Smooth muscle cell (in vitro differentiated cells): ENCODE data around the gene LY9. TPM values are rescaled to one million over a fixed set of nuclear protein-coding genes. Genes with fewer than 3 reads are reported as not detected.

Experiments used
- DNase-seq: peaks from one replicate; lab custom pipeline; 2025; ENCODE audit not compliant: unreplicated experiment; lab: John Stamatoyannopoulos, UW
- H2AFZ ChIP-seq: fragments of 200-600 bp; sonication (generic); 2 replicates; pipeline ENCODE4 v1.6.0; 2016; ENCODE audit warnings: antibody characterized with exemption, low read depth, mild to moderate bottlenecking
- H3F3A ChIP-seq: fragments of 200-600 bp; sonication (generic); 2 replicates; pipeline ENCODE4 v1.6.0; 2017; ENCODE audit warnings: antibody characterized with exemption, low read depth
- H3K27ac ChIP-seq: fragments of 200-600 bp; sonication (generic); 2 replicates; pipeline ENCODE4 v1.5.1; 2016; ENCODE audit warnings: low read depth, mild to moderate bottlenecking
- H3K27me3 ChIP-seq: fragments of 200-600 bp; sonication (generic); 2 replicates; pipeline ENCODE4 v1.6.1; 2016; ENCODE audit warnings: low read depth, mild to moderate bottlenecking
- H3K36me3 ChIP-seq: fragments of 200-600 bp; sonication (generic); 2 replicates; pipeline ENCODE4 v1.5.1; 2016; ENCODE audit warnings: low read depth
- H3K4me1 ChIP-seq: fragments of 200-600 bp; sonication (generic); 2 replicates; pipeline ENCODE4 v1.5.1; 2016; ENCODE audit warnings: low read depth
- H3K4me2 ChIP-seq: fragments of 200-600 bp; sonication (generic); 2 replicates; pipeline ENCODE4 v1.6.0; 2016; ENCODE audit warnings: mild to moderate bottlenecking
- H3K4me3 ChIP-seq: fragments of 200-600 bp; sonication (generic); 2 replicates; pipeline ENCODE4 v1.5.1; 2016; ENCODE audit warnings: mild to moderate bottlenecking
- H3K79me2 ChIP-seq: fragments of 200-600 bp; sonication (generic); 2 replicates; pipeline ENCODE4 v1.6.0; 2016; ENCODE audit warnings: low read depth, mild to moderate bottlenecking
- H3K9ac ChIP-seq: fragments of 200-600 bp; sonication (generic); 2 replicates; pipeline ENCODE4 v1.6.0; 2016; ENCODE audit warnings: low read depth
- H3K9me3 ChIP-seq: fragments of 200-600 bp; sonication (generic); replicated peaks from 2 replicates; pipeline ENCODE4 v1.5.1; 2016; ENCODE audit warnings: low read depth
- H4K20me1 ChIP-seq: fragments of 200-600 bp; sonication (generic); 2 replicates; pipeline ENCODE4 v1.6.0; 2016; ENCODE audit warnings: low read depth
- CTCF ChIP-seq: fragments of 200-600 bp; sonication (generic); IDR thresholded peaks from 2 replicates; pipeline ENCODE4 v1.5.1; 2017; ENCODE audit warnings: borderline replicate concordance, mild to moderate bottlenecking, antibody characterized with exemption; ENCODE audit not compliant: insufficient read depth, poor library complexity, severe bottlenecking
- WGBS: methylation state at CpG from one replicate; pipeline ENCODE4 v1.1.7; 2016; ENCODE audit warnings: low lambda C conversion rate; 5-methylcytosine and 5-hydroxymethylcytosine counted together
- polyA plus RNA-seq: library from polyadenylated mRNA; unstranded; fragments of >200 nt; fragmentation: Nextera tagmentation; extraction: Ambion mirVana; gene quantifications from 2 replicates; pipeline ENCODE4 v1.2.1, GENCODE V29; 2016
- total RNA-seq: library from RNA; depleted of rRNA; stranded (reverse); fragments of >200 nt; gene quantifications from 2 replicates; pipeline ENCODE4 v1.2.3, GENCODE V29; 2014

The LY9 gene
- total and polyA plus RNA-seq, 2 experiments from 2014 or later: not detected

GRCh38 chr1:160806109-160806665 lies 10.2 kb downstream of the LY9 start:
- Histone ChIP-seq H2AFZ (no peak overlapping the region), H3F3A (no peaks in the 10 kb centered on the region), H3K79me2 (no peaks in the 10 kb centered on the region), H3K4me1 (no peaks in the 10 kb centered on the region), H3K4me3 (no peak overlapping the region), H3K9ac (no peak overlapping the region), H3K36me3 (no peaks in the 10 kb centered on the region), H3K27ac (no peak overlapping the region), H4K20me1 (no peaks in the 10 kb centered on the region), H3K4me2 (no peak overlapping the region), H3K9me3 (no peaks in the 10 kb centered on the region), H3K27me3 (no peaks in the 10 kb centered on the region)
- DNase-seq: no peak
- WGBS: 85% methylated on average over 1 of the region's 1 CpG
- no peak for TF ChIP-seq CTCF

DNA sequence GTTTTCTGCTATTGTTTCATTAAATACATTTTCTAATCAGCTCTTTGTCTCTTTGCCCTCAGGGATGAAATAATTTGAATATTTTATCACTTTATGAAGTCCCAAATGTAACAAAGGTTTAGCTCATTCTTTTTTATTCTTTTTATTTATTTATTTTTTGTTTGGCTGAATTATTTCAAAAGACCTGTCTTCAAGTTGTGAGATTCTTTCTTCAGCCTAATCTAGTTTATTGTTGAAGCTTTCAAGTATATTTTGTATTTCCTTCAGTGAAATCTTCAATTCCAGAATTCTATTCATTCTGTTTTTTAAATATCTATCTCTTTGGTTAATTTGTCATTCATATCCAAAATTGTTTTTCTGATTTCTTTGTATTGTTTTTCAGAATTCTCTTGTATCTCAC lies 10.8 kb downstream of the LY9 start:
- no peaks in the 10 kb centered on the region for H3K27me3 ChIP-seq
- H3K9ac ChIP-seq: no peak overlapping the region
- H3K79me2 ChIP-seq: no peaks in the 10 kb centered on the region
- H3K4me3 ChIP-seq: no peak overlapping the region
- H3K4me1 ChIP-seq: no peaks in the 10 kb centered on the region
- no peak for DNase-seq
- no peak for TF ChIP-seq CTCF
- H4K20me1 ChIP-seq: no peaks in the 10 kb centered on the region
- H3K27ac ChIP-seq: no peak overlapping the region
- H3K36me3 ChIP-seq: no peaks in the 10 kb centered on the region
- no peaks in the 10 kb centered on the region for H3K9me3 ChIP-seq
- H2AFZ ChIP-seq: no peak overlapping the region
- no peak overlapping the region for H3K4me2 ChIP-seq
- H3F3A ChIP-seq: no peaks in the 10 kb centered on the region

- Histone ChIP-seq H3K79me2 (no peaks in the 10 kb centered on the region), H3K4me2 (no peak overlapping the region), H3K27me3 (no peaks in the 10 kb centered on the region), H3K27ac (no peak overlapping the region), H3K9ac (no peak overlapping the region), H4K20me1 (no peaks in the 10 kb centered on the region), H3K4me3 (no peak overlapping the region), H3K36me3 (no peaks in the 10 kb centered on the region), H3K9me3 (no peaks in the 10 kb centered on the region), H3F3A (no peaks in the 10 kb centered on the region), H2AFZ (no peak overlapping the region), H3K4me1 (no peaks in the 10 kb centered on the region)
- no peak for TF ChIP-seq CTCF
- no peak for DNase-seq
- 77% methylated on average over 3 of the region's 3 CpGs for WGBS
Observed at GRCh38 chr1:160807247-160807646, 11.3 kb downstream of the LY9 start.

DNA sequence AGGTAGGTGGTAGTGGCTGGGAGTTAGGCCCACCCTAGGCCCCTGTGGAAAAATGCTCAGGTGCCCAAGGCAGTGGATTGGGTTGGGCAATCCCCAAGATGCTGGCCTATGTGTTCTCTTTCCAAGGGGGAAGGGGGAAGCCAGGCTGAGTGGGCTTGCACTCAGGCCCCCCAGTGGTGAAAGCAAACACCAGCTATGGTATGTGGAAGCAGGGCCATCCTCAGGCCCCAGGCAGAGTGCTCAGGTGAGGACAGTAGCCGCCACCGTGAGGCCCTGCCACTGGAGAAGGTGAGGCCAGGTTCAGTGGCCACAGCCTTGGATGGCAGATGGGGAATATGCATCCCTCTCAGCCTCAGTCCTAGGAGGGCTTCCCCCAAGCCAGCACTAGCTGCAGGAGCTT lies 11.8 kb downstream of the LY9 start:
- H3K4me1 ChIP-seq: no peaks in the 10 kb centered on the region
- H3K27me3 ChIP-seq: no peaks in the 10 kb centered on the region
- no peak overlapping the region for H3K9ac ChIP-seq
- WGBS: 91% methylated on average over 2 of the region's 2 CpGs
- H3K79me2 ChIP-seq: no peaks in the 10 kb centered on the region
- H4K20me1 ChIP-seq: no peaks in the 10 kb centered on the region
- H3F3A ChIP-seq: no peaks in the 10 kb centered on the region
- H3K4me3 ChIP-seq: no peak overlapping the region
- no peak overlapping the region for H2AFZ ChIP-seq
- H3K9me3 ChIP-seq: no peaks in the 10 kb centered on the region
- DNase-seq: no peak
- H3K36me3 ChIP-seq: no peaks in the 10 kb centered on the region
- H3K4me2 ChIP-seq: no peak overlapping the region
- TF ChIP-seq CTCF: no peak
- H3K27ac ChIP-seq: no peak overlapping the region
